AG09309 (cell line): ENCODE results near the gene CAMK1D.

Experiments
- DNase-seq: peaks from one replicate; pipeline ENCODE4 v3.0.0-alpha.2; 2010; ENCODE audit warnings: low read depth
- H3K4me3 ChIP-seq: 2 replicates; pipeline ENCODE4 v1.5.1; 2011; ENCODE audit warnings: mild to moderate bottlenecking, low read depth, low read length, moderate library complexity; ENCODE audit not compliant: control insufficient read depth
- TF ChIP-seq, protein P1 (sequence below): IDR thresholded peaks from 2 replicates; pipeline ENCODE4 v1.5.1; 2011; ENCODE audit warnings: mild to moderate bottlenecking, low read depth, low read length, inconsistent platforms; ENCODE audit not compliant: insufficient read depth, control insufficient read depth; ENCODE audit errors: missing control alignments

The CAMK1D gene

DNA sequence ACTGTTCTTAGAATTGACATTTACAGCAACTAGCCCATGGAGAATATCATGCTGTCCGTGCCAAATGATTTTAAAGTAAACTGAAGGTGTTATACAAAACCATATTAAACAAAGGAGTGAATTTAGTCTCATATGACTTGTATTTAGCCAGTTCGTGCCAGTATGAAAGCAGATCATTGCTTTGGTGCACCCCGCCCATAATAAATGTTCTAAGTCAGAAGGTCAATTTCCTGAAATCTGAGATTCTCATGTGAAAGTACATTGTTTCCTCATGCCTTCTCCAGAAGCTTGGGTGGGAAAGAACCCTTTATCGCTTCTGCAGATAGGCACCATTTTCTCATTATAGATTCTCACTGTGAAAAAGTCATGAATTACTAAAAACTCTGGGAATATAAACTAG lies 106.4 kb downstream of the CAMK1D start:
- no peak for DNase-seq
- no peak overlapping the region for H3K4me3 ChIP-seq
- TF ChIP-seq, protein P1, sequence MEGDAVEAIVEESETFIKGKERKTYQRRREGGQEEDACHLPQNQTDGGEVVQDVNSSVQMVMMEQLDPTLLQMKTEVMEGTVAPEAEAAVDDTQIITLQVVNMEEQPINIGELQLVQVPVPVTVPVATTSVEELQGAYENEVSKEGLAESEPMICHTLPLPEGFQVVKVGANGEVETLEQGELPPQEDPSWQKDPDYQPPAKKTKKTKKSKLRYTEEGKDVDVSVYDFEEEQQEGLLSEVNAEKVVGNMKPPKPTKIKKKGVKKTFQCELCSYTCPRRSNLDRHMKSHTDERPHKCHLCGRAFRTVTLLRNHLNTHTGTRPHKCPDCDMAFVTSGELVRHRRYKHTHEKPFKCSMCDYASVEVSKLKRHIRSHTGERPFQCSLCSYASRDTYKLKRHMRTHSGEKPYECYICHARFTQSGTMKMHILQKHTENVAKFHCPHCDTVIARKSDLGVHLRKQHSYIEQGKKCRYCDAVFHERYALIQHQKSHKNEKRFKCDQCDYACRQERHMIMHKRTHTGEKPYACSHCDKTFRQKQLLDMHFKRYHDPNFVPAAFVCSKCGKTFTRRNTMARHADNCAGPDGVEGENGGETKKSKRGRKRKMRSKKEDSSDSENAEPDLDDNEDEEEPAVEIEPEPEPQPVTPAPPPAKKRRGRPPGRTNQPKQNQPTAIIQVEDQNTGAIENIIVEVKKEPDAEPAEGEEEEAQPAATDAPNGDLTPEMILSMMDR: no peak

DNA sequence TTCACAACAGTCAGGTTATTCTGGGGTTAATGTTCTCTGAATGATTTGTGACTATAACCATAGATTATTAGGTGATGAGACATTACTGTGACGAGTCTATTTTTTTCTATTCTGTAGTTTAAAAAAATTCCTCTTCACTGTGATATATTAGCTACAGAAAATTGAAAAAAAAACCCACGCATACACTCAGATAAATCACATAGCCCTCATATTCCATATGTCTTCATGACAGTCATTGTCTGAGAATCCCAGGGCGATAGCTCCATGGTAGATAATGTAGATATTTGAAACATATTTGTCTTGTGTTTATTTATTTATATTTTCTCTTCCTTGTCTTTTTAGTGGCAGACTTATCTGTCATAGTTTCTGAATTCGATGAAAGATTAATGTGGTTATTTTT lies 110.0 kb downstream of the CAMK1D start:
- no peak overlapping the region for H3K4me3 ChIP-seq
- DNase-seq: no peak
- TF ChIP-seq, protein P1: no peak

DNA sequence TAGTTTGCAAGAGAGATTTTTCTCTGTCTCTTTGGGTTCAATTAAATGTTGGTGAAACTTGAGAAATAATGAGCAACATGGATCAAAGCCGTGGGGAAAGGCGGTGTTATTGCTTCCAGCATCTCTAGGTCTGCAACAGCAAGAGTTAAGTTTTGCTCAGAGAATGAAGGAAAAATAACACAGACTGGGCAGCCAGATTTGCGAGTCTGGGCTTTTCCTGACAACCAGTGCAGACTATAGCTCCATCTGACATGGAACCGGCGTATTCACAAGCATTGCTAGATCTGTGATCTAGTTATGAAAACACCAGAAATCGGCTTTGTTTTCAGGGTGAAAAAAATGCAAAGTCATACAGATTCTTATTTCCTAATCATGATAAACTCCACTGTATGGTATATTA lies 110.4 kb downstream of the CAMK1D start:
- no peak for DNase-seq
- no peak overlapping the region for H3K4me3 ChIP-seq
- TF ChIP-seq, protein P1: no peak

DNA sequence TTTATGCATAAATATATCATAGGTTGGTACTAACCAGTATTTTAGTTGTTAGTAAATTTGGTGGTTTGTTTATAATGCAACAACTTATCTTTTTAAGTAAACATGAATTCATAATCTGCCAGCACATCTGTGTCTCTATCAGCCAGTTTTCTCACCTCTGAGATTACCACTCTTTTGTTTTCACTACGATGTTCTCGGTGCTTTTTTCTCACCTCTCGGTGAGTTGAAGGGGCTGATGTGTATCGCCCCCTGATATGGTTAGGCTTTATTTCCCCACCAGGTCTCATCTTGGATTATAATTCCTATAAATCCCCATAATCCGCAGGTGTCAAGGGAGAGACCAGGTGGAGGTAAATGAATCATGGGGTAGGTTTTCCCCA lies 114.1 kb downstream of the CAMK1D start:
- TF ChIP-seq, protein P1: no peak
- H3K4me3 ChIP-seq: no peak overlapping the region
- DNase-seq: no peak

DNA sequence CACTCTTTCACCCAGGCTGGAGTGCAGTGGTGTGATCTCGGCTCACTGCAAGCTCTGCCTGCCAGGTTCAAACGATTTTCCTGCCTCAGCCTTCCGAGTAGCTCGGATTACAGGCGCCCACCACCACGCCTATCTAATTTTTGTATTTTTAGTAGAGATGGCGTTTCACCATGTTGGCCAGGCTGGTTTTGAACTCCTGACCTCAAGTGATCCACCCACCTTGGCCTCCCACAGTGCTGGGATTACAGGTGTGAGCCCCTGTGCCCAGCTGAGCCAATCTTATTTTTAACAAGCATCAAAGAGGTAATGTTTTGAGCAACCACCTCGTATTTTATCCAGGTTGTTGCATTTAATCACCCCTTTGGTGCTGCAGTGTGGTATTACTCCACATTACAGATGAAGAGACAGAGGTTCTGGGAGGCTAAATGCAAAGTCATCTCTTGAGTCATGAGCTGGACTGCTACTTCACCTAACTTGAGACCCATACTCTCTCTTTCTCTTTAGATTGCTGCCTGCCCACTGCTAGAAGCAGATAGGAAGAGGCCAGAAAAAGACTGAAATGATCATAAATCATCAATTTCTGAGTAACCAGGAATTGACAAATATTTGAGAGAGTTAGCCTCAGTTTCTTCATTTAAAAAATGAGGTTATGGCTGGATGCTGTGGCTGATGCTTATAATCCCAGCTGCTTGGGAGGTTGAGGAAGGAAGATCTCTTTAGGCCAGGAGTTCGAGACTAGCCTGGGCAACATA lies 116.2 kb downstream of the CAMK1D start:
- H3K4me3 ChIP-seq: no peak overlapping the region
- DNase-seq: no peak
- TF ChIP-seq, protein P1: no peak

DNA sequence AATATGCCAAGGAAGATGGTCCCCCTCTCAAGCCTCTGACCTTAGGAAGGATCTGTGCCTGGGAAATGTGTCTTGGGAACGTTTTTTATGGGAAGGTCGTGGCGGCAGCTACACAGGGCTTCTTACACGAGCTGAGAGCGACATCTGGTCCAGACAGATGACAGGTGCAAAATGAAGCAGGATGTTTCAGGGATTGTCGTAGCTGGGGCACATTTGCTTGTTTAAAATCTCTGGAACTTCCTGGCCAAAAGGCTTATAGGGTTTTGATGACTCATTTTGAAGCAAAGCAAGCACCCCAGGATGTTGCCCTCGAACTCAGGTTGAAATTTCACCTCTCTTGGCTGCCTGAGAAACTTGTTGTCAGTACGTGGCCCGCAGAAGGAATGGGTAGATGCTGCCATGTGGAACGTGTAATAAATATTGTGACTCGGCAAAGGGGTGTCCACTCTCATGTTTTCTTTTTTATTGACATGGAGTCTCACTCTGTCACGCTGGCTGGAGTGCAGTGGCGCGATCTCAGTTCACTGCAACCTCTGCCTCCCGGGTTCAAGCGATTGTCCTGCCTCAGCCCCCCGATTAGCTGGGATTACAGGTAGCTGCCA lies 117.5 kb downstream of the CAMK1D start:
- TF ChIP-seq, protein P1: no peak
- H3K4me3 ChIP-seq: no peak overlapping the region
- DNase-seq: no peak
